Stimulated activated CD4-positive, alpha-beta T cell treated with anti-CD3 and anti-CD28 coated beads, Interleukin-1b, Interleukin-23, amount 100 ng/mL, for 1 hour (primary cell): ENCODE data around the gene PKIG.
"Not testable (repeated sequence)": the region's sequence is repeated elsewhere in the genome, so short reads cannot be mapped to it uniquely, and the experiment has no call there.

Experiments used
- DNase-seq, 2 donors: peaks; one replicate each; pipeline ENCODE4 v3.0.0-alpha.2; 2020; ENCODE audit warnings: low read depth in 2 of 2

PKIG gene

GRCh38 chr20:44572551-44573500, 9.6 kb upstream of the PKIG start:
- no peak for DNase-seq

DNA sequence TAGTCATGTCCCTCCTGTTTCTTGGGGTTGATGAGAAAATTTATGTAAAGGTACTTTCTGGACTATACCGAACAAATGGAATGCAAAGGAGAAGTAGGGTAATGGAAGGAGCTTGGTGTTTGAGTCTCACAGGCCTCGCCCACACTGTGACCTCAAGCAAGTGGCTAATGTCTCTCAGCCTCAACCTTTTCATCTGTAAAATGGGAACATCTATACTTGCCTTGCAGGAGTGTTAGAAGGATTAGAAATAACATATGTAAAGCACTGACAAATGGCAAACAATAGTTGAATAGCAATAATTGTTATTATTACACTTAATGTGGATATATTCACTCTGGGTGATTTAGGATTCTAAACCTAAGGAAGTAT, 8.9 kb upstream of the PKIG start:
- DNase-seq, result no peak

- DNase-seq, result no peak
Measured at GRCh38 chr20:44574372-44574771, 8.0 kb upstream of the PKIG start.

- no peak for DNase-seq
Measured at GRCh38 chr20:44576297-44576696, 6.1 kb upstream of the PKIG start.

DNA sequence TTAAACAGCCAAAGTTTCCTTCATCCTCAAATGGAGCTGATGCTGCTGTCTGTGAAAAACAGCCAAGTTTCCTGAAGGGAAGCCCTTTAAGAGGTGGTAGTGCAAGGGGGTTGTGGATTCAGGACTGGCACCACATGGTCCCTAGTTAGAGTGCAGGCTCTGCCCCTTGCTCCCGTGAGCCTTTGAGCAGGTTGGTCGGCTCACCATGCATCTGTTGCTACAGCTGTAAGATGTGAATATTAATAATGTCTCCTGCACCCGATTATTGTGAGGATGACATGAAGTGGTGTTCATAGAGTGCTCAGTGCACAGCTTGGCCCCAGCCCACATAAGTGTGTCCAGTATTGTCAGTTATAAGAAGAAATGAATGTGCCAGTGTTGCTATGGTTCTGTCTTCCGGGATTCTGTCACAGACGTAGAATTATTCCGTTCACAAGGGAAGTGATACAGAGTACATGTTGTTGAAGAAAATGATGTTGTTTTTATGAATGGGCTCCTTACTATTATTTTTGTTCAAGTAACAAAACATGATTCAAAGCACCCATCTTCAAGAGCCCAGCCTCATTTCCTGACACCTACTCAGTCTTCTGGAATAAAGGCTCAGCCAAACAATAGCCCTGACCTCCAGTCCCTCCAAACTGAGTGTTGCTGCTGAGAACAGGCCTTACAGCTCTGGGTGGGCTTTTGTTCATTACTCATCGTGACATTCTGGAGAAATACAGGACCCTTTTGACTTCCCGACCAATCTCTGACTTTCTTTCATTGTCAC, 2.9 kb upstream of the PKIG start:
- DNase-seq, result no peak

DNA sequence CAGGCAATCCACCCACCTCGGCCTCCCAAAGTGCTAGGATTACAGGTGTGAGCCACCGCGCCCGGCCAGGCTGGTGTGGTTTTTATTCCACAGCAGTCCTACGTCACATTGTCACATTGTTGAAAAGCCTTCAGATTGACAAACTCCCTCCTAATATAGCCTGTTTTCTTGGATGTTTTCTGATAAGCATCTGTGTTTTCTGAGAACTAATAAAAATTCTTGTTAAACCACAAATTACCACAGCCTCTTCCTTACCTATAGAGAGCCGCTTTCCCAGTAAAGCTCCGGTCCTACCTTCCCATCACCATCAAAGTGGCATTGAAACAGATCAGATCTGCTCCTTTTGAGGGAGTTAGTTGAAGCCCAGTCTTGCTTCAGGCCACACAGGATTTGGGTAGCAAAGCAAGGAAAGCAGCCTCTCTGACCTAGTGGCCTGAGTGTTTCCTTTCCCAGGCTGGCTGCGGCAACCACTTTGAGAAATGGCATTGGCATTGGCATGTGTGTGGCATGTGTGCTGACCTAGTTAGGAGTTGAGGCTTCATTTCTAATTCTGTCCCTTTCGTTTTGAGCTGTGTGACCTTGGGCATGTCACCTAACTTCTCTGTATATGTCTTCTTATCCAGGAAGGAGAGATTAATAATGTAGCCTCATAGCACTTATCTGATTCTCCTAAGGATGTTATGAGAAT, 1.7 kb upstream of the PKIG start:
- DNase-seq, result no peak

- DNase-seq, result no peak
Measured at GRCh38 chr20:44581515-44581914, 864 bp upstream of the PKIG start.

DNA sequence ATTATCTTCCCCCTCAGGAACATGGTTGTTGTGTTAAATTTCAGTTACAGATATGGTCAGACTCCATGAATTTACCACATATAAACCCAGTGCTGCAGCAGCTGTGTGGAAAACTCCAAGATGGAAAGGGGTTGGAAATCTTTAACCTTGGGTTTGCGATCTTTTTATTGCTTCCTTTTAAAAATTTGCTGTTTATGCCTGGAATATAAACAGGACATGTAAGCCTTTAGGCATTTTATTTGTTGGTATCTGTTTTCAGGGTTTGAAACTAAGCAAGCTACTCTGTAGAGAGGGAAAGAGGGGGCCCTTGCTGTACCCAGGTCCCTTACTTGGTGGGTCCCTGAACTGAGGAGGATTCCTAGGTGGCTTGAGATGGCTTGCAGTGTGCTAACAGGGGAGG, 778 bp downstream of the PKIG start:
- no peak for DNase-seq

GRCh38 chr20:44584162-44584561, 1.8 kb downstream of the PKIG start:
- no peak for DNase-seq

GRCh38 chr20:44585057-44585963, 2.9 kb downstream of the PKIG start:
- no peak for DNase-seq

DNA sequence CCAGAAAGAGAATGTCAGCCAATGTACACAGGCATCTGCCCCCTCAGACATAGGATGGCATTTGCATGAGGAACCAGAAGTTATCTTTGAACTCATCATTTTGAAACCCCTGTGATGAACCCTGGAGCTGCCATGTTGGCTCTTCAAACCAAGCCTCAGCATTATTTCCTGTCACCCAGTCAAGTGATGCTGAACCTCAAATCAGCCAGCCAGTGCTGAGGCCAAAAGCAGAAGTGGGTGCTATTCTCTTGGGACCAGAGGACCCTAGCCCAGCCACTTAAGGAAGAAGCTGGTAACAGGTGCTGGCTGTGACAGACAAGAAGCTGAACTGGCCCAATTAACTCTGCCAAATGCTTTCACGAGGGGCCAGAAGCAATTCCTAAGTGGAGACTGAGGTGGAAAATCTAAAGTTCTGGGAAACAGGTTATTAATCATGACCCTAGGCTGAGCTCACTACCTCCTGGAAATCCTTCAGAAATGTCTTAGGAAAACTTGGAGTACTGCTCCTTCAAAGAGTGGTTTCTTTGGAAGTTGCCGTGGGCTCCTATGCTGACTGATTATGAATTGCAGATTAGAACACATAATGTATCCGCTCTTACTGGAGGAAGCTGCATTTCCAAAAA, 4.0 kb downstream of the PKIG start:
- DNase-seq, result no peak

GRCh38 chr20:44587035-44587980, 4.9 kb downstream of the PKIG start:
- DNase-seq, result no peak

GRCh38 chr20:44588321-44588720, 5.9 kb downstream of the PKIG start:
- DNase-seq, result not testable (repeated sequence)

GRCh38 chr20:44589537-44589936, 7.2 kb downstream of the PKIG start:
- DNase-seq, result no peak

GRCh38 chr20:44590980-44591778, 8.8 kb downstream of the PKIG start:
- DNase-seq, result no peak

- DNase-seq, result no peak
Measured at GRCh38 chr20:44592366-44592765, 10.0 kb downstream of the PKIG start.

- no peak for DNase-seq
Measured at GRCh38 chr20:44593751-44594150, 11.4 kb downstream of the PKIG start.

GRCh38 chr20:44594730-44595129, 12.4 kb downstream of the PKIG start:
- no peak for DNase-seq

GRCh38 chr20:44596010-44596409, 13.6 kb downstream of the PKIG start:
- no peak for DNase-seq
